HG02759 (cell line): ENCODE data around the gene PLEKHA8.

Source experiments
- ATAC-seq: cut with Tn5 transposase; IDR thresholded peaks from one replicate; pipeline ENCODE4 v1.9.1; 2021; ENCODE audit warnings: mild to moderate bottlenecking, moderate library complexity; ENCODE audit not compliant: unreplicated experiment

Gene PLEKHA8

GRCh38 chr7:30023524-30023923 lies 4.7 kb upstream of the PLEKHA8 start:
- no peak for ATAC-seq

GRCh38 chr7:30026229-30027064 lies 1.8 kb upstream of the PLEKHA8 start, which contains the start of gene FKBP14:
TSS of gene FKBP14 (minus strand) at chr7:30026702. CDS start at chr7:30026508, 194 bp downstream.
- peak; percentile 70 for ATAC-seq

DNA sequence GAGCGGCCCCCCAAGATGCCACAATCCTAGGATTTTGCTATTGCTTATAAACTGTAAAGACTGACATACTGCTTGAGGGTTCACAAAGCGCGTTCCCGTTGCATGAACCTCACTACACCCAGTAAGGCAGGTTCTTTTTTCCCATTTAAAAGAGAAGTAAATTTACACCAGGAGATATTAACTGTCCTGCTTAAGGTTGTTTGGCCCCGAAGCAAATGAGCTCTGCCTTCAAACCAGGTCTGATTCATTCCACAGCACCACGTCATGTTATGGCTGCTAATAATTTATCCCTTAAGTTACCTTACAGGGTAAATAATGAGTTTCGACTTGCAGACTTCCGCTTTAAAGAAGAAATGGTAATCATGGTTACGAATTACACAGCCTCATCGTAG lies 1.2 kb upstream of the PLEKHA8 start:
- ATAC-seq, result no peak

DNA sequence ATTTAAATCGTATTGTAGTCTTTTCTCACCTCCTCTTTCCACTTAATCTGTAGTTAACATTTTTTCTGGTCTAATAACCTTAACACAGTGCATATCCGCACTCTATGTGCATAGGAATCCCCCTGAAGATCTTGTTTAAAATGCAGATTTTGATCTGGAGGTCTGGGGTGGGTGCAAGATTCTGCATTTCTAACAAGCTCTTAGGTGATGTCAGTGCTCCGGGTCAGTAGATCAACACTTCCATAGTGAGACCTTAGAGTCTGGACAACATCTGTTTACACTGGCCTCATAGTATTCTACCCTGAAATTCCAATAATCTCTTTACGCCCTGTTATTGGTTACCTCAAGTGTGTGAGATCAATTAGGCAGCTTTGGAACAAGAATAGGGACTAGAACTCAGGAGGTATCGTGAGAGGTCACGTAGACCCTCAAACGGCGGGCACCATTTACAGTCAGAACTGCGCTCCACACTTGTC lies 434 bp upstream of the PLEKHA8 start:
- ATAC-seq, result peak; percentile 2

DNA sequence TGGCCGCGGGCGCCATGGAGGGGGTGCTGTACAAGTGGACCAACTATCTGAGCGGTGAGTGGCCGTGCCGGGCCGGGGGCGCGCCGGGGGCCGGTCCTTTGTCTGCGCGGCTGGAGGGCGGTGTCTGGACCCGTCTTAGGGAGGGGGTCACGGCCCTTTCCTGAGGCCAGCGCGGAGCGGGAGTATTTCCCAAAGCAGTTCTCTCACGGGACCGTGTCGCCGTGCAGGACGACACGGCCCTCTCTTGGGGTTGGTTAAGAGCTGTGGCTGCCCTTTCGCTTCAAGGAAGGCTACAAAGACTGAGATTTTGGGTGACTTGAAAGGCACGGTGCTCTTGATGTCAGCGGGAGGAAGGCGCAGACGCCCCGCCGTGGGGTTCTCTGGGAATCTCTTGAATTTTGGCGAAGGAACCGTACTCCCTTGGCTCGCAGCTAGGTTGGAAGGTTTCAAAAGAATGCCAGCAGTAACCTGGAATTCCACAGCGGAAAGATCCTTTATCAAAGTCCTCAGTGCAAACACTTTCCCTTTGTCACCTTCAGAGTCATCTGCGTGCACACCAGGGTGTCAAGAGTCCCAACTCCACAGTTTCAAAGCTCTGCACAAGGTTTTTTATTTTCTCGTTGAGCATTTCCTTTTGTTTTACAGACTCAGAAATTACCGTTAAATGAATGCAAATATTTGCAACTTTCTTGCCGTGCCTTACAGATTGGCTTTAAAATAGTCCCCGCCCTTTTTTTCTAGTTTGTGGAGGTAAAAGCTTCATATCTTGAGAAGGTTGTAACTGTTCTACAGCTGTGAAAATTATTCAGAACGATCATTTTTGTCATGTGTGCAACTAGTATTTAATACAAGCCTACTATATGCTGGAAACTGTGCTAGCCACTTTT lies 780 bp downstream of the PLEKHA8 start:
- peak; percentile 15 for ATAC-seq

- no peak for ATAC-seq
These were observed 1.5 kb downstream of the PLEKHA8 start for GRCh38 chr7:30029696-30030095.

GRCh38 chr7:30032310-30033125 lies 4.3 kb downstream of the PLEKHA8 start:
- ATAC-seq, result no peak

- no peak for ATAC-seq
These were observed 6.3 kb downstream of the PLEKHA8 start for GRCh38 chr7:30034501-30034900.

GRCh38 chr7:30036220-30036619 lies 8.0 kb downstream of the PLEKHA8 start:
- ATAC-seq, result no peak

DNA sequence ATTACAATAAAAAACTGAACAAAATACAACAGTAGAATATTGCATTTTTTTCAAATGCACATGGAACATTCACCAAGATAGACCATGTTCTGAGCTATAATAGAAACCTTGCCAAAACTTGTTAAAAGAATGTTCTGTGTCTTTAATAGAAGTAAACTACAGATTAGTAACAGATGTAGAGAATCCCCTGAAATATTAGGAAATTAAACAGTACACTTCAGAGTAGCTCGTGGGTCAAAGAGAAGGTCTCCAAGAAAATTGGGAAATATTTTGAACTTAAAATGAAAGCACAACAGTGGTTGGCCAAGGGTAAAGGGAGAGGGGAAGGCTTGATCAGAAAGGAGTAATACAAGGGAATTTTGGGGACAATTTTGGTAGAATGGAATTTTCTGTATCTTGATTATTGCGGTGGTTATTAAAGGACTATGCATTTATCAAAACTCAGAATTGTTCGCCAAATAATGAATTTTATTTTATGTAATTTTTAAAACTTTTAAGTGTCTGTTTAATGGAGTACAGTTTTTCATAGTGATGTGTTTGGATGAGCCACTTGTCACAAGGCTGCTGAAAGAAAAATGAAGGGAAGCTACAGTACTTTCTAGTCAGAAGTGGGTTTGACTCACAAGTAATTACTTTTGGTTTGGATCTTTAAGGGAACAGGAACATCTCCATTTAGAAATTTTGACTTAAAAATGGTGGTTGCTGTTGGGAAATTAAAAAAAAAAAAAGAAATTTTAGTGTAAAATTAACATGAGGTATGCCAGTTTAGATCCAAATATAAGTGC lies 10.2 kb downstream of the PLEKHA8 start:
- no peak for ATAC-seq

DNA sequence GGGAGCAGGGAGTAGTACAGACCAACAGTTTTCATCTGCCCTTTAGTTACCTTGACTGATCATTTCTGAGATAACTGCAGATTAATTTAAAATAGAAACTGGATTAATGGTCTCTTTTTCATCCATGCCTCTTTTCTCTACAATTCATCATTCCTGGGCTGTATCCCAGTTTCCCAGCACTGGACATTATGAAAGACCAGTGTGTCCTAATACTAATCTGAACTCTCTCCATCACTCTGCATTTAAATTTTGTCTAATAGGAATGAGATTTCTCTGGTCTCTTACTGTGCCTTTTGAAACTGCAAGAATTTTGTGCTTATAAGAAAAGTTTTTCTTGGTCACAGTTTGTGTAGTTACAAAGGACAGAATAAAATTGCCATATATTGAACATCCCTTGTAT lies 12.7 kb downstream of the PLEKHA8 start:
- no peak for ATAC-seq

DNA sequence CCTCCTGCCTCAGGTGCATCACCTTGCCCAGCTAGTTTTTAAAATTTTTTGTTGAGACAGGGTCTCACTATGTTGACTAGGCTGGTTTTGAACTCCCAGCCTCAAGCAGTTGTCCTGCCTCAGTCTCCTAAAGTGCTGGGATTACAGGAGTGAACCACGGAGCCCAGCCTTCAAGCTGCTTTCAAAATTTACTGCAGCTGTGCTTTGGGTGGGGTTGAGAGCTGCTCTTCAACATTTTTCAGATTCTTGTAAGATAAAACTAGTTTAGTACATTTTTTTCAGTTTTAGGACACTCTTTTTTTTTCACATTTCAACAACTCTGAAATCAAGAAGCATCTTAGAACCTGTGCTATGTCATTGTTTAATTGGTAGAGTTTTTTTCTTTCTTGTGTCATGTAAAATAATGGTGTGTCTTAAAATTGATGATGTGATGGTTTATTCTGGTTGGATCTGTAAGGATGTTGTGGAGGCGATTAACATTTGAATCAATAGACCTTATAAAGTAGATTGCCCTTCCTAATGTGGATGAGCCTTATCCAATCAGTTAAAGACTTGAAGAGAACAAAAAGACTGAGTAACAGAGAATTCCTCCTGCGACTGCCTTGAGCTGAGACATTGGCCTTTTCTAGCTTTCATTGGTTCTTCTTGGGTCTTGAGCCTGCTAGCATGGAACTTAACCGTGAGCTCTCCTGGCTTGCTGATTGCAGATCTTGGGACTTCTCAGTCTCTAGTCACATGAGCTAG lies 13.5 kb downstream of the PLEKHA8 start:
- ATAC-seq, result no peak

DNA sequence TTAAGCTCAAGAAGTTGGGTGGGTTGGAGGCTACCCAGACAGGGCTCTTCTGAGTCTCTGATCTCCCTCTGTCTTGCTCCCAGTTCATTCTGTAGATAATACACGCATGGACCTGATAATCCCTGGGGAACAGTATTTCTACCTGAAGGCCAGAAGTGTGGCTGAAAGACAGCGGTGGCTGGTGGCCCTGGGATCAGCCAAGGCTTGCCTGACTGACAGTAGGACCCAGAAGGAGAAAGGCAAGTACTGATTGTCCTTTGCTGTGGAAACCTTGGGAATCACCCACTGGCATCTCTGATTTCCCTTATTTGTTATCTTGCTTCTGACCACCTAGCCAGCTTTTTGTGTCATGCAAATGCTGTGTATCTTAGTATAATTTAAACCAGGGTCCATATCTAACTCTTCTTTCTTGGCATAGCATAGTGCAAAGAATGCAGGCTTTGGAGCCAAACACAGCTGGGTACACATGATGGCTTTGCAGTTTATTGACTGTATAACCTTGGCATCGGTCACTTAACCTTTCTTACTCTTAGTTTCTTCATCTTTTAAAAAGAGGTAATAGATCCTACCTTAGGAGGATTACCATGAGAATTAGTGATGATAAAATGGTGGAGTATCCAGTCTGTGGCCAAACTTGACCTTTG lies 18.0 kb downstream of the PLEKHA8 start:
- no peak for ATAC-seq

- ATAC-seq, result no peak
These were observed 18.9 kb downstream of the PLEKHA8 start for GRCh38 chr7:30047124-30047523.

- no peak for ATAC-seq
These were observed 20.4 kb downstream of the PLEKHA8 start for GRCh38 chr7:30048582-30048981.

- no peak for ATAC-seq
These were observed 21.0 kb downstream of the PLEKHA8 start for GRCh38 chr7:30049173-30049572.

GRCh38 chr7:30053068-30053467 lies 24.9 kb downstream of the PLEKHA8 start:
- ATAC-seq, result no peak

DNA sequence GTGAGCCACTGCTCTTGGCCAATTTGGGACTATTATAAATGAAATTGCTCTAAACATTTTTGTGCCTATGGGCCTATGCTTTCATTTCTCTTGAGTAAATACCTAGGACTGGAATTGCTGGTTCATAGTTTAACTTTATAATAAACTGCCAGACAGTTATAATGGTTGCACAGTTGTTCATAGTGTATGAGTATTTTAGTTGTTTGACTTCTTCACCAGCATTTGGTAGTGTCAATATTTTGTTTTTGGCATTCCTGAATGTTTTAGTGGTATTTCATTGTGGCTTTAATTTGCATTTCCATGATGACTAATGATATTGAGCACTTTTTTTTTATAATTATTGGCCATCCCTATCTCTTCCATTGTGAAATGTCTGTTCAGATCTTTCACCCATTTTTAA lies 29.5 kb downstream of the PLEKHA8 start:
- no peak for ATAC-seq

DNA sequence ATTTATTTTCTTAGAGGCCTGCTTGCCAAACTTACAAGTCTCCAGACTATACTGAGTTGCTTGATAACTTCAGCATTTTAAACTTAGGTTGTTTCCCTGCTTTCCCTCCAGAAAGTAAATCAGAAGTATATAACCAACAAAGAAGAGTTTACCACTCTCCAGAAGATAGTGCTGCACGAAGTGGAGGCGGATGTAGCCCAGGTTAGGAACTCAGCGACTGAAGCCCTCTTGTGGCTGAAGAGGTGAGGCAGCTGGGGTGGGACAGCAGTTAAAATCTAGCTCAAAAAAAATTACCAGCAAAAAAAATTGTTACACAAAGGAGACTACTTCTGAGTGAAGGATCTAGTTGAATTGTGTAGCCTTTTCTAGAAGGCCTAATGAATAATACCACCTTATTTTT lies 33.6 kb downstream of the PLEKHA8 start:
- peak; percentile 90 for ATAC-seq
